ENCODE measurements around the gene NKAIN2.

Gene NKAIN2

DNA sequence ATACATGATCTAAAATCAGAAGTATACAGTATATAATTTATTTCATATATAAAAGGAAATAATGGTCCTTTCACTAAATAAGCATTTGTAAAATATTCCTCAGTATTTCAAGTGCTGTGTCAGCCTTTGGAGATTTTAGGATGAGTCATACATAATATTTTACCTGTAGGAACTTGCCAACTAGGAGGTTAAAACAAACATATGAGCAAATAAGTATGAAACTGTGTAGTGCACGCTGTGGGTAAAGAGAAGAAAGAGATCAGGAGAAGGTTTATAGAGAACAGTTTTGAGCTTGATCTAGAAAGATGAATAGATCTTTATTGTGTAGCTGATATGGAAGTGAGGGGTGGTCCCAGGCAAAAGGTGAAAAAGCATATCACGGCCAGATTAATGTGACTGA, 988.7 kb downstream of the NKAIN2 start:
- DNase-seq = no peak

DNA sequence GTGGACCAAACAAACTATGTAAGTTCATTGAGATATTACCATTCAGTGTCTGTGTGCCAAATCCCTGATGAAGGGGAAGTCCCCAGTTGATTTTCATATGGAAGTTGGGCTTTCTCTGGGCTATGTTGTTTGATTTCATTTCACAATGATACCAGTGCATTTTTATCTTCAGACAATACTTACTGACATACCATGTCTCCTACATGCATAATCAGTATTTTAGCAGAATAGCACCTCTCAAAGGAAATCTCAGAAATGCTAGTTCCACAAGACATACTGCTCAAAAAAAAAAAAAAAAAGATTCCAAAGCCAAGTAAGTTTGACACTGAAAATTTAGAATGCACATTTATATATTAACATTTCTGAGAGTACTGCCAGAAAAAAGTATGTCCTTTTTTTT, 989.7 kb downstream of the NKAIN2 start:
- DNase-seq = no peak

DNA sequence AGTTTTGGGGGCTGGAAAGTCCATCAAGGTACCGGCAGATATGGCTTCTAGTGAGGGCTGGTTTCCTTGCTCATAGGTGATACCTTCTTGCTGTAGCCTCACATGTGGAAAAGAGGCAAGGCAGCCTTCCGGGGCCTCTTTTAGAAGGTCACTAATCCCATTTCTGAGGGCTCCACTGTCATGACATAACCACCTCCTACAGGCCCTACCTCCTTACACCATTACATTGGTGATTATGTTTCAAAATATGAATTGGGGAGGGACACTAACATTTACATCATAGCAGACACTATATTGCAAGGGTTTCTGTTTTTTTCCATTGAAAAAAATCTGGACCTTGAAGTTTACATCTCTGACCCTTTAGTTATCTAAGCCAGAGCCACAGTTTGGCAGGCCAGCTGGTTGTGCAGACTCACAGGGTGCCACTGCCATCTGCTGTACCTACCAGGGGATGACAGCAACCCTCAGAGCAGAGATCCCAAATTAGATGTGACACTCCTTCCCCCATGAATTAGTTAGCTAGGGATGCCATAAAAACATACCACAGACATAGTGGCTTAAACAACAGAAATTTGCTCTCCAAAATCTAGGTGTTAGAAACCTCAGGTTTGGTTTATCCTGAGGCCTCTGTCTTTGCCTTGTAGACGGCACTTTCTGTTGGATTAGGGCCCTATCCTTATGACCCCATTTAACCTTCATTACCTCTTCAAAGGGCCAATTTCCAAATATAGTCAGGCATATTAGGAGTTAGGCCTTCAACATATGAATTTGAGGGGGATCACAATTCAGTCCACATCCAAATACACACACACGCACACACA, 992.2 kb downstream of the NKAIN2 start:
- no peak for DNase-seq

DNA sequence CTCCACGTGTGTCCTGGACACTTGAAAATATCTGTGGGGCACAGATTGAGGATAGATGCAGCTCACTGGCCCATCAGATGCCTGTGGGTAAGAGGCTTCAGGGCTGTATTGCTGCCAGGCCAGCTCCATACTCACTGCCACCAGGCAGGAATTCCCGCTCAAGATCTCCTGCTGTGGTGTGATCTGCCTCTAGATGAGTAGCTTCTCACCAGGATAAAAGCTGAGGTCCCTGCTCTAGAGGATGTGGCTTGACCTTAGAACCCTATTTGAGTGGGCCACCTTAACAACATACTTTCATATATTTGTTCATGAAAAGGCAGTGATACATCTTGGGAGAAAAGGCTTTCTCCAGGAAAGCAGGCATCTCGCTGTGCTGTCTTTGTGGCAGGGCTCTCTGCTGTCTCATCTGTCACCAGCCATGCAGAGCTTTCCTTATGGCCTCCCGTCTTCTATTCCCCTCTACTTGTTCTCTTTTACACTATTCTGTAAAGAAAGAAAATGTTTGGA, 992.9 kb downstream of the NKAIN2 start:
- no peak for DNase-seq

DNA sequence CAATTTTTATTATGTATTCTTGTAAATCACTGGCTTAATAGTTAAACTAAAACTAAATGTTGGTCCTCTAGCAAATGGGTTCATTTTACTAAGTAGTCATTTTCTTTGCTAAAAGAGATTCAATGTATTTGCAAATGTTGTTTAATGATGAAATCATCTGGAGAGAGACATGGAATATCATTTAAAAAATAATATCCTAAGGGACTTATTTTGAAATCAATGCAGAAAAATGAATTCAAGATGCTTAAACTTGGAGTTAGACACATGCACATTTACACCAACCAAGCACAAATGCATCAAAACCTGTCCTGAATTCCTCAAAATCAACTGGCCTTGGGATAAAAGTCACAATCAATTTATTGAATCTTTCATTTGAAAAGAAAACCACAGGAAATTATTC, 993.6 kb downstream of the NKAIN2 start:
- DNase-seq = no peak

DNA sequence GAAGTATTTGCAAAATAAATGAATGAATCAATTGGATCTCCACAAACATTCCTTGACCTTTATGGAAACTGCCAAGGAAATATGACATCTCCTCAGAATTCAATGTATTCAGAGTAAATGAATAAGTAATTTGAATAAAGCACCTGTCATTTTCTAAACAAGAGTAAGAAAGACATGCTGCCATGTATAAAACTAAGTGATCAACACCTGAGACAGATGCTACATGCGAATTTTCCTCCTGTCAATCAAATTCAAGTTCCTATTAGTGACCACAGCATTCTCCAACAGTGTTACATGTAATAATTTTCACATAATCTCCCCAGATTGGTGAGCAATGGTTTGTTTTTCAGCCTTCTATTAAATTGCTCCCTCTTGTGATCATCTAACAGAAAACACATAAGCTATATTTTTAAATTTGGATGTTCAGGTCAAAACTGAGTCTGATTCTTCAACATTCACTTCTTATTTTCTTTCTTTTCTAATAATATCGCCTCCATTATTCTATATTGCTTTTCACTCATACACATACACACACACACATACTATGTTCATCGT, 995.4 kb downstream of the NKAIN2 start:
- DNase-seq = no peak

DNA sequence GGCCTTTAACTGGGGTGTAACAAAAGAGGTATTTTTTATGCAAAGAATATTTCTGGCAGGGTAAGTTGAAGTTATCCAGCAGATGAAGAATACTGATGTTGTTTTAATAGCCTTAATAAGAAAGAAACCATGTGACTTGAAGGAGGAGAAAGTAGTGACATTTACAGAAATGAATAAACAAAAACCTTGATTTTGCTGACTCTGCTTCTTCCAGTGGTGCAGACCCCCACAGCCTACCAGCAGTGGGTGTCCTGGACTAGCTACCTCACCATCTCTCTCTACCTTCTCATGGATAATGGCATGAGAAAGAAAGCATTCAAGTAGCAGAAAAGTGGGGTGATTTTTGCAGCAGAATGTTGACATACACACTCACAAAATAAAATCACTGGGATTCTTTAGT, 996.0 kb downstream of the NKAIN2 start:
- no peak for DNase-seq

DNA sequence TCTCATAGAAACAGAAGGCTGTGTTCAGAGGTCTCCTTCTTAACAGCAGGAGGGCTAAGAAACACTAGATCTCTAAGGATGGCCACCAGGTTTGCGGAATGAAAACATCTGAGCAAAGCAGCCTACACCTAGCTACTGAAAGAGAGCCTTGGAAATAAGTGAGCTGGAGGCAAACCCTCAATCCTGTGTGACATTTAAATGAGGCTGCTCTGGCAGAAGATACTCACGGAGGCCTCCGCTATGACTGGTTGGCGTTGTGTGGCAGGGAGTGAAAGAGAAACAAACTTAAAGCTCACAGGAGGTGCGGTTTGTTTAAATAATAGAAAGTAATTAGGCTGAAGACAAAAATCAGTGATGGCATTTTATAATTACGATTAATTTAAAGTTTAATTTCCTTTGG, 996.6 kb downstream of the NKAIN2 start:
- no peak for DNase-seq

DNA sequence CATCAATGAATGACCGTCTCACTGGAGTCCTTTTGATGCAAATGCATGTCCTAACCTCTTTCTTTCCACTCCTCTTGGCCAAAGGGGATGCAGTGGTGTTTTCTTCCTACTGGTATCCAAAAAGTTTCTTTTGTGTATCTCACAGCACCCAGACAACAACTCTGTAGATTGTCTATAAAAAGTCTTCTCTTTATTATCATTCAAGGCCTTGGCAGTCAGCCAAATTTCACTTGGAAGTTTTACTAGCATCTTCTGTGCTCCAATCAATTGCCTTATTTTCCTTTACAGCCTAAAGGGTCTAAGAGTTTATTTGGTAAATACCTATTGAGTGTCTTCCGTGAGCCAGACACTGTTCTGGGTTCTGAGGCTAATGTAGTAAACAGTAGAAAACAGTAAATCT, 1008.4 kb downstream of the NKAIN2 start:
- no peak for DNase-seq

DNA sequence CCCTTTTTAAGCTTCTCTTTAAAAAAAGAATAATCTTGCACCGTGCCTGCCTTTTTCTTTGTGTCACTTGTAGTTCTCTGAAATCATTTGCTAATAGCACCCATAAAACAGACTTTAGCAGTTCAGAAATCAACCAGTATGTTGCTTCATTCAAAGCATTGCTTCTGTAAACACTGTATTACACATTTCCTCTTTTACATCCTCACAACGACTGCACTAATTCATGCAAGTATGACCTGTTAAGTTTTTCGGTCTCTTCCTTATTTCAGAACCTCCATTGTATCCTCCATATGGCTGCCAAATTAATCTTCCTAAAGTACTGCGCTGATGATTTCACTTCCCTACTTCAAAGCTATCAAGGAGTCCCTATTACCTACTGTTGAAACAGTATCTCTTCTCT, 1015.7 kb downstream of the NKAIN2 start:
- no peak for DNase-seq

DNA sequence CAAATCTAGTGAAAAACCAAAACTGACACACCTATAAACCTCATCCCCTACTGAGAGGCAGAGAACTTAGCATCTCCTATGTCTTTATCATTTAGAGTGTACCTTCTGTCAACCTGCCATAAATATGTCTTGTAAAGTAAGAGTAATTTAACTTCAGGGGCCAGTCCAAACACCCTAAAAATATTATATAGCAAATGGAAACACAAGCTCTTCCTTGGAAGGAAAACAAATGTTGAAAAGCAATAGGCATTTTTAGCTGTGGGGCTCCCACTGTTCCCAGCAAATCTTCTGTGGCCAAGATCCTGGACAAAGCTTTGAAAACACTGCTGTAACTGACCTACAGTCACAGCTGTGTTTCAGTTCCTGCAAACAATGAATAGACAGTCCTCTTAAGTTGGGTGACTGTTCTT, 1018.5 kb downstream of the NKAIN2 start:
- DNase-seq = no peak

DNA sequence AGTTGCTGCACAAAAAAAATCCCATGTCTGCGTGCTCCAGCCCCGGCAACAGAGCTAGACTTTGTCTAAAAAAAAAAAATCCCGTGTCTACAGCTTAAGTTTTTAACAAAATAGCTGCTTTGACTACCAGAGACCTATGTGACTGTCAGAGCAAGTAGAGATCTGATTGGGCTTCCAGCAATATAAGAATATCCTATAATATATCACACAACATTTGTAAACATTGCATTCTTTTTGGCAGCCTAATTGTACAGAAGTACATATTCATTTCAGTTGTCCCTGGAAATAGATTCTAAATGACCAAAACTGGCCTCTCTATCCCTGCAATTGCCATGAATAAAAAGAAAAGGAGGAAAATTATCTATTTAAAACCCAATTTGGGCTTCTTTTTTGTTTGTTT, 1019.1 kb downstream of the NKAIN2 start:
- no peak for DNase-seq

DNA sequence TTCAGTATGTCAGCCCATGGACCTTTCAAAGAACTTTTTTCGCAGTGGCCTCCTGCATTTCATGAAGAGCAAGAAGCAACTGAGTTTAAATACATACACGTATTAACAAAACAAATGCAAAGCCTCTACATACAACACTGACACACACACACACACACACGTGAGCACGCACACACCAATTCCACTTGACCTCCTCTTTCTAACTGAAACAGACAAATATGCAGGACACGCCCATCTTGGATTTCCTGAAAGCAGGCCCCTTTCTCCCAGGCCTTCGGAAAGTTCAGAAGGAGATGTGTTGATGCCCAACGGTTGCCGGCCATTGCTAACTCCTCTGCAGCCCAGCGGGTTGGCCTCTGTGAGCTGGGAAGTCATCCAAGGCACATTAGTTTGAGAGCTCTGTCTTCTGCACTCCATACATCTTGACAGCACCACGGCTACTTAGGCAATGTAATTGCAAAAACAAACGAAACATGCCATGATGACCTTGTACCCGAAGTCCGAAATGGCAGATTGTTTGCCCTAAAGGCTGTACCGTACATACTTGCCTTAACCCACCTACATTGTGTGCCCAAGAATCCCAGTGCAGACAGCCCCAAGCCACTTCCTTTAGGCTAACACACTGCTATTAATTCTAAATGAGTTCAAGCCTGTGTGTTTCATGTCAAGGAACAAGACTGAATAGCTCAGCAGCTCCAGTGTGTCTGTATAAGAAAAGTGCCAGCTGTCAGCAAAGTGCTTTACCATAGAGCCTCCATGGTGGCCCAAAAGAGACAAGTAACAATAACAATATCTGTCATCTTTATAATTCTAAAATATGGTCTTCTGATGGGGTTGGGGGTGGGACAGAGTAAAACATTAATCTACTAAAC, 1019.8 kb downstream of the NKAIN2 start:
- no peak for DNase-seq

DNA sequence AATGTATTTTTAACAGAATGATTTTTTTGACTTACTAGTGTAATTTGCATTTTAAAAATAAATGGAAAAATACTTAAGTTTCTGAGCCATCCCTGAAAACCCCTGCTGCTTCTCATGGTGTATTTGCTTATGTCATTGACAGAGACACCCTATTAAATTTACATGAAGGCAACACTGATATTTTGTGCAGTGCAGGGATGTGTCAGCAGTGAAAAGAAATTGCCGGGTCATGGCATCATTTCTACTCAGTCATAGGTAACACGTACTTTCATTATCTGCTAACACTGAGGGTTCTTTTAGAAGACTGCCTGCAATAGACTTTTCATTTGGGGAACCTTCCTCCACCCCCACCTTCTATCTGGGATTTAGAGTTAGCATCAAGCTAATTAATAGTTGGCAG, 1021.9 kb downstream of the NKAIN2 start:
- no peak for DNase-seq

DNA sequence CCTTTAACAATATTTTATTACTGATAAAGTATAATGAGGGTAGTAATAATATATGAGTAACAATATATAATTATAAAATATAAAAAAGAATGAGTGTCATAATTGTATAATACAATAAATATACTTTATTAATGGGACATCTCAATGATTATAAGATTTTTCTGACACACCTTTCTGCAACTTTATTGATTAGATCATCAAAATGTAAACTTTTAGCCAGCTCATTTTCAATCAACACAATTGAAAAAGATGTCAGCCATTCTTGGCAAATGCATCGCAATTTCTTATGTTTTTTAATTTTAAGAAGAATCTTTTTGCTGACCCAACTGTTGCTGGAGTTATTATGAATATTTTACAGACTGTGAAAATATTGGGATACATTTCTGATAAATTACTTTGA, 1026.2 kb downstream of the NKAIN2 start:
- DNase-seq = no peak

DNA sequence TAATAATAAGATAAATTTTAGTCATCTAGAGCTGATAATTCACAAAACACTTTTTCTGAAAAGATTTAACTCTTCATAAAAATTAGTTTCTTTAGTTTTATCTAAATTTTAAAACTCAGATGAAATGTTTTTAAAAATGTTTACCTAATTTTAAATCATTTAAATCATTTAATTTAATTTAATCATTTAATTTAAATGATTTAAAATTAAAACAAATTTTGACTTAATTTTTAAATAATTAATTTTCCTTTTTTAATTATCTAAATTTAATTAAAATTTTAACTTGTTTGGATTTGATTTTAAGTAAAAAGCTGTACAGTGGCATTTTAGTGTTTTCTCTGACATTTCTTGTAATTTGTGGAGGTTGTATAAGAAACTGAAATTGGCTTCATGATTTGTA, 1026.8 kb downstream of the NKAIN2 start:
- DNase-seq = no peak

DNA sequence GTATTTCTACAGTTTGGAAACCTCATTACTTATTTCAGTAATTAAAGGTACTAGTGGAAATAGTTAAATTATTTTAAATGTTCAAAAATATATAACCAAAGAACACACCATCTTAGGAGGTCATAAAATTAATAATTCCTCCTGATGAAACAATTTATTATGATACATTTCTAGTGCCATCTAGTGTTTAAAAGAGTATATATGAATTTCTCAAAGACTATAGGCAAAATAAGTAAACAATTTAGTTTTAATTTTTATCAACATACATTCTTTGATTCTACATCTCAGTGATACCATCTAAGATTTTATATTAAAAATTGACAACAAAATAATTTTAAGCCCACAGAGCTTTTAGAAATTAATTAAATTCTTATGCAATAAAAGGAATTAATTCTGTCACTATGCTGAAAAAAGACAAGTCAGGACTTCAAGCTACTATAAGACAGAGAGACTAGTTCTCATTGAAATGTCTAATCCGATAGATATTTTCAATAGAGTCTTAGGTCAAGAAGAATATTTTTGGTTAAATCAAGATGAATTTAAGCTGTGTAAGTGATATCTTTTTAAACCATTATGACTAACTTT, 1050.8 kb downstream of the NKAIN2 start:
- DNase-seq = no peak

DNA sequence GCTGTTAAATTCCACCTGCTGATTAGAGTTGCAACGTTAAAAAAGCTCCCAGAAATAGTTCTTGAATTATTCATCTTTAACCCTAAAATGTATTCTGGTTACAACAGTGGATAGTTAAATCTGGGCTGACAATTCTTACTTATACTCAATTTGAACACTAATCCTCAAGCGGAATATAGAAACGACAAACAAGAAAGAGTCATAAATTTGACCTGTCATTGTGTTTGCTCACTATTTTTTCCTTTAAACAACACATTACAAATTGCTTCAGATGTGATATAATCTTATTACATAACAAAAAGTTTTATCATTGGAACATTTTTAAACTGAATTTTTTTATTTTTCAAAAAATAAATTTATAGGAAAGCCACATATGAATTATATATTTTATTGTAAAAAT, 1054.1 kb downstream of the NKAIN2 start:
- DNase-seq = no peak

DNA sequence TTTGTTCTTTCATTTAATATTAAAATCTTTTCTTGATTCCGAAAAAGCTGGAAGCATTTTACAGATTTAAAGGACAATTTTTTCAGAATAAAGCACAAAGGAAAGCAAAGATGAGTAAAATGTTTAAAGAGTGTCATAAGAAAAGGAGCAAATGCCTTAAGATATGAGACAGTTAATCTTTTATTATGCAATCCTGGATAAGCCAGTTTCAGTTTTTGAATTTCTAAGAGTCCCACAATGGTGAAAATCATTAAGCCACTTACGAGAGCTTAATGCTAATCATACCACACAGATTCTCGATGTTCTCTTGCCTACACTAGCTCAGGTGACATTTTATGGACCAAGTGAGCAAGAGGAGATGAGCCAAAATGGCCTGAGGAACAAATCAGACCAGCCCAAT, 1054.9 kb downstream of the NKAIN2 start:
- no peak for DNase-seq

DNA sequence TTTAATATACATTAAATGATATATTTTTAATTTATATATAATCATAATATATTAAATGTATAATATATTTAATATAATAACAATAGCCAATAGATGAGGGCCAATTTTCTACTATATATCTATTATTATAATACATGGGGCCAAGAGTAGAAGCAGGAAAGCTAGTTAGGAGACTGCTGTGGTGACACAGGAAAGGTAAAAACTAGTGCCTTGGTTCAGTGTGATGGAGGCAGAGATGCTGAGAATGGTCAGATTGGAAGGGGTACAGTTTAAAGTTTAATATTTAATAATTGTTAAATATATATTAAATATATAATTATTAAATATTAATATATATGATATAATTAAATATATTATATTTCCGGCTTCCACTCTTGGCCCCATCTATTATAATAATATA, 1055.7 kb downstream of the NKAIN2 start:
- no peak for DNase-seq

DNA sequence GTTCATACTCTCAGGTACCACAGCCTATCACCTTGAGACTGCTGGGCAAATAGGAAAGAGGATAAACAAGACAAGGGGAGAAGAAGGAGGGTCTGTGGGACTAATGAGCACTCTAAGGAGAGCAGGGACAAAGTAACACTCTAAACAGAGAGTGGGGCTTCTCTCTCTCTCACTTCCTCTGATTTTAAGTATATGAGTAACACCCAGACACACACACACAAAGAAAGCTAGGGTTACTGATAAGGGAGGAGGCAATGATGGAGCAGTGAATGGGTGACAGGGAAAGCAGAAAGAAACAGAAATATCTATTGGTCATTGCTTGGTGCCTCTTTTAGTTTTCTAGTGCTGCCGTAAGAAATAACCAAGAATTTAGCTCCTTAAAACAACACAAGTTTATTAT, 1062.4 kb downstream of the NKAIN2 start:
- no peak for DNase-seq

DNA sequence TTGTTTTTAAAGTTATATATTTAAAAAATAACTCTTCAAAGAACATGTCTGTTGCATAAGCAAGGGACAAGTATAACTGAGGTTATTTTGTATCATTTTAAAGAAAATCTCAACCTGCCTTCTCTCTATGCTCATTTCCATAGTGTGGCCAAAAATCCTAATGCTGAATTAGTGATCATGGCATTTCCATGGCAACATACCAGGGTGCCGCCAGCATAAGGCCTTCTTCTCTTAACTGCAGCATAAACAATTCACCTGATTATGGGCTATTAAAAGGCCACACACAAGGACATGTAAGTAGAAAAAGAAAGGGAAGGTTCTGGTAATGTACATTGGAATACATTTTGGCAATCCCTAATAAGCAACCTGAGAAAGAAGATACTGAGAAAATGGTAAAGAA, 1063.5 kb downstream of the NKAIN2 start:
- no peak for DNase-seq

DNA sequence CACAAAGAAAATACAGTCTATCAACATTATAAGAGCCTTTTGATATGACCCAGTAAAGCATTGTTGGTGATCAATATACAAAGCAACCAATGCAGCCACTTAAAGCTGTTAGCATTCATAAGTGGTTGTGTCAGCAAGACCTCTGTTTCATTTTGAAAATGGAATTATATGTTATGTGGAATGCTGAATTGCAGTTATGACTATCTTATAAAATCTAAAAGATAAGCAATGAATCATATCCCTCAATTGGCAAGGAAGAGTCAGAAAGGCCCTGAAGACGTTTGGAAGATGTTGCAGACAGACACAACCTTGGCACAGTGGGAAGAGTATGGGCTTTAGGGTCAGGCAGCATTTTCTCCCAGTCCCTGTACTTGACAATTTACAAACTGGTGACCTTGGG, 1064.8 kb downstream of the NKAIN2 start:
- DNase-seq = no peak

Measured in activated CD4-positive, alpha-beta T cell treated with anti-CD3 and anti-CD28 coated beads, Interleukin-2, amount 50 U/mL, for 4 hours (primary cell).